NCI-H1694 treated with DMSO at 0.1 percent for 48 hours (cell line): ENCODE data around the gene ABCC1.
"Not testable (repeated sequence)": the region's sequence is repeated elsewhere in the genome, so short reads cannot be mapped to it uniquely, and the experiment has no call there.

Source experiments
- DNase-seq: peaks from one replicate; lab custom pipeline; 2025; lab: John Stamatoyannopoulos, UW

The ABCC1 gene

DNA sequence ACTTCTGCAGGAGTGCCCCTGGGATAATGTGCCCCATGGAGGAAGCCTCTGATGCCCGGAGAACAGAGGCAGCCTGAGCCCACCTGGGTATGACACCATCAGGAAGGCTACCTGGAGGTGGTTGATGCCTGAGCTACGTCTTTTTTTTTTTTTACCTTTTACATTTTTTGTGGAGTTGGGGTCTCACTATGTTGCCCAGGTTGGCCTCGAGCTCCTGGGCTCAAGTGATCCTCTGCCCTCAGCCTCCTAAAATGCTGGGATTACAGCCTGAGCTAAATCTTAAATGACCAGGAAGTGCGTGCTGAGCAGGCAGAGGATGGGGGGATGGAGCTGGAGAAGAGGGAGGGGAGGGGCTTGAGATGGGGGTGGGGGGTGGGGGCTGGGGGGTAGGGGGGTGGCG, 241.1 kb downstream of the ABCC1 start:
- DNase-seq, result no peak

DNA sequence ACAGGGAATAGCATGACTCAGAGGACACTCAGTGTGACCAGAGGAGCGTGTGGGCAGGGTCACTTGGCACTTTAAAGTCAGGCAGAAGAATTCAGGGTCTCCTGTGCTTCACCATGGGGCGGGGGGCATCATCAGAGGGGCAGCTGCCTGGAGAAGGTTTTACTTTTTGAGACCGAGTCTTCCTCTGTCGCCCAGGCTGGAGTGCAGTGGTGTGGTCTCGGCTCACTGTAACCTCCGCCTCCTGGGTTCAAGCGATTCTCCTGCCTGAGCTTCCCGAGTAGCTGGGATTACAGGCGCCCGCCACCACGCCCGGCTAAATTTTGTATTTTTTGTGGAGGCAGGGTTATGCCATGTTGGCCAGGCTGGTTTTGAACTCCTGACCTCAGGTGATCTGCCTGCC, 241.6 kb downstream of the ABCC1 start:
- DNase-seq, result not testable (repeated sequence)

DNA sequence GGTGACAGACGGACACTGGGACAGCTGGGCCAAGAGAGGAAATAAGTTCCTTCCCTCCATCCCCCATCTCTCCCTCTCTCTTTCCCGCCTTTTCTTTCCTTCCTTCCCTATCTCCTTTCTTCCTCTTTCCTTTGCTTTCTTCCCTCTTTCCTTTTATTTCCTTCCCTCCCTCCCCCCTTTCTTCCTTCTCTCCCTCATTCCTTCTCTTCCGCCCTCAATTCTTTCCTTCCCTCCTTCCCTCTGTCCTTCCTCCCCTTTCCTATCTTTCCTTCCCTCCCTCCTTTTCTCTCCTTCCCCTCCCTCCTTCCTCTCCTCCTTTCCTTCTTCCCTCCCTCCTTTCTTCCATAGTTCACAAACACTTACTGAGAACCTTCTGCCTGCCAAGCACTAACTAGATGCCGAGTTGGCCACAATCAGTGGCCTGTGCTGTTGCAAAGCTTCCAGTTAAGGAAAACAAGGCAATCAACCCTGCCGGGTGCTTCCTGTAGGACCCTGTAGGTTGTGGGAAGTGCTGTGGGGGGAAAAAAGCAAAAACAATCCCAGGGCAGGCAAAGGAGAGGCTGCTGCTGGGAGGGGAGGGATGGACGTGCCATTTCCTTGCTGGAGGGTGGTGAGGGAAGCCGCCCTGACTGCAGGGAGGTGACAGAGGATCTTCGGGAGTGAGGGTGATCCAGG, 242.2 kb downstream of the ABCC1 start:
- no peak for DNase-seq
